HepG2 (cell line): ENCODE data around the gene C16orf86. TPM values are rescaled to one million over a fixed set of nuclear protein-coding genes. Genes with fewer than 3 reads are reported as not detected.

Experiments used
- AFF4 ChIP-seq: sonication (generic); formaldehyde crosslinking; IDR thresholded peaks from 2 replicates; pipeline ENCODE4 v1.4.0; 2020; ENCODE audit warnings: missing genetic modification reagents
- CHD2 ChIP-seq: IDR thresholded peaks from 2 replicates; pipeline ENCODE4 v1.6.1; 2011; ENCODE audit warnings: low read depth, low read length, improper control_type of control experiment
- E2F5 ChIP-seq: sonication (generic); formaldehyde crosslinking; conservative IDR thresholded peaks from 2 replicates; pipeline ENCODE4 v1.4.0; 2020; ENCODE audit warnings: missing genetic modification reagents
- HHEX ChIP-seq: IDR thresholded peaks from 2 replicates; pipeline ENCODE4 v1.6.1; 2016; ENCODE audit warnings: control low read depth
- KDM3A ChIP-seq: IDR thresholded peaks from 2 replicates; pipeline ENCODE4 v1.6.1; 2018; ENCODE audit warnings: low read depth, missing compliant biosample characterization
- NFATC3 ChIP-seq: sonication (generic); formaldehyde crosslinking; IDR thresholded peaks from 2 replicates; pipeline ENCODE4 v1.5.1; 2020; ENCODE audit warnings: mild to moderate bottlenecking, missing genetic modification reagents
- RFX3 ChIP-seq: IDR thresholded peaks from 2 replicates; pipeline ENCODE4 v1.6.1; 2016; ENCODE audit warnings: missing biosample characterization, missing genetic modification reagents
- TRIM22 ChIP-seq: fragments of 450-650 bp; IDR thresholded peaks from 2 replicates; pipeline ENCODE4 v1.6.1; 2017
- ZNF251 ChIP-seq: sonication (generic); formaldehyde crosslinking; IDR thresholded peaks from 2 replicates; pipeline ENCODE4 v1.9.0; 2021; ENCODE audit warnings: mild to moderate bottlenecking, missing genetic modification reagents
- ZNF337 ChIP-seq: sonication (generic); formaldehyde crosslinking; IDR thresholded peaks from 2 replicates; pipeline ENCODE4 v1.5.1; 2020; ENCODE audit warnings: missing genetic modification reagents, low read depth, mild to moderate bottlenecking, borderline replicate concordance
- ZNF609 ChIP-seq: sonication (generic); formaldehyde crosslinking; IDR thresholded peaks from 2 replicates; pipeline ENCODE4 v1.4.0; 2020; ENCODE audit warnings: mild to moderate bottlenecking, missing genetic modification reagents, borderline replicate concordance
- polyA plus RNA-seq, 8 experiments: library from polyadenylated mRNA; depleted of rRNA in 3 of 8; stranded (reverse) in 7 of 8; unstranded in 1 of 8; fragments of >200 nt; fragmentation: Illumina TruSeq in 4 of 8; extraction: Trizol in 4 of 8; gene quantifications; 2 replicates each; pipeline versions ENCODE4 v1.2.1 to v1.2.3, GENCODE V29; 2011 to 2016; ENCODE audit warnings: low read depth in 4 of 8, missing spikeins in 1 of 8, mixed read lengths in 1 of 8; ENCODE audit not compliant: insufficient read depth in 1 of 8
- total RNA-seq, 5 experiments: library from RNA; depleted of rRNA; stranded (reverse); fragments of >200 nt; fragmentation: Illumina TruSeq; extraction: Trizol; gene quantifications; 2 replicates each; pipeline ENCODE4 v1.2.3, GENCODE V29; 2016; ENCODE audit warnings: low read depth in 1 of 5
- TF ChIP-seq, protein P1 (sequence below): sonication (generic); formaldehyde crosslinking; IDR thresholded peaks from 2 replicates; pipeline ENCODE4 v1.4.0; 2020; ENCODE audit warnings: missing genetic modification reagents
- TF ChIP-seq, protein P2 (sequence below): sonication (generic); formaldehyde crosslinking; IDR thresholded peaks from 2 replicates; pipeline ENCODE4 v1.4.0; 2020; ENCODE audit warnings: missing genetic modification reagents

Gene C16orf86
- total and polyA plus RNA-seq, 2 of the 13 experiments (the other 11 are each of a cell fraction or from before 2014, with no cell fraction given) = 1.5 to 3.1 TPM

DNA sequence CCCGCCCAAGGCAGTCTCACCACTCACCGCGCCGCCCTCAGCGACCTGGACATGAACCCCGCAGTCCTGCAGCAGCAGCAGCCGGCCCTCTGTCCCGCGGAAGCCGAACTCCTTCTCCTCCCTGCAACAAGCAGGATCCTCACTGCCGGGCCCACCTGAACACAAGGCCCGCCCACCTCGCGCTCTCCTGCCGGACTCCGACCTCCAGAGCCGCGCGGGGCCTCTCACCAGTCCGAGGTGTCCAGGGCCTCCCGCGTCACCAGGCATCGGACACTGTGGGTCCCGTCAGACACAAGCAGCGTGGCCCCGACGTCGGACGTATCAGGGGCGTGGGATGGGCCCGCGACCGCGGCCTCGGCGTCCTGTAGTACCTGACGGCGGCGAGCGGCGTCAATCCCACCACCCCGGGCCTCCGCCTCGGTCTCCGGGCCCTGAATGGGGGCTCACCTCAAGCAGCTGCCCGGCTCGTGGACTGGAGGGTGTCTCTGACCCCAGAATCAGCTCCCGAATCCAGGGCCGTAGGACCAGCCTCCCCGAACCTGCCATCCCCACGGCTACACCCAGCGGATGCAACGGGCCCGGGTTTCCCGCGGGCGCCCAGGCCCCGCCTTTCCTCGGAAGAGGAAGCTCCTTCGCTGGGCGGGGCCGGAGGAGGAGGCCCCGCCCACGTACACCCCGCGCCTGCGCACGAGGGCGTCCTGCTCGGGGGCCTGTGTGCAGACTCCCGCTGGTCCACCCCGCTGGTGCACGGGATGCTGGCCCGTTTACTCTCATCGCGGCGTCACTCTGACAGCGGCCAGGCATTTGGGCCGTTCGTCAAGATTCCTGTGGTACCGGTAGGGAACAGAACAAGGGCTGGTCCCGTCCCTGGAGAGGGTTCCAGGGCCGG, 6.7 kb upstream of the C16orf86 start, which contains the start of gene ACD (continued):
- TF ChIP-seq AFF4 (CRISPR knock-in tag) = no peak
- TF ChIP-seq ZNF251 (CRISPR knock-in tag) = no peak
- TF ChIP-seq TRIM22 = no peak
- peak; percentile 31; the same call in 1 of the 2 replicates for TF ChIP-seq CHD2
- peak; percentile 66 for TF ChIP-seq ZNF609
- no peak for TF ChIP-seq HHEX
- TF ChIP-seq KDM3A (CRISPR knock-in tag) = peak; percentile 94; the same call in 1 of the 2 replicates
- peak; percentile 87; the same call in 1 of the 2 replicates for TF ChIP-seq ZNF337 (CRISPR knock-in tag)
- TF ChIP-seq RFX3 (CRISPR knock-in tag) = no peak
- peak; percentile 81 for TF ChIP-seq E2F5 (CRISPR knock-in tag)
- TF ChIP-seq, protein P1, sequence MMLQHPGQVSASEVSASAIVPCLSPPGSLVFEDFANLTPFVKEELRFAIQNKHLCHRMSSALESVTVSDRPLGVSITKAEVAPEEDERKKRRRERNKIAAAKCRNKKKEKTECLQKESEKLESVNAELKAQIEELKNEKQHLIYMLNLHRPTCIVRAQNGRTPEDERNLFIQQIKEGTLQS (CRISPR knock-in tag) = no peak
- TF ChIP-seq NFATC3 (CRISPR knock-in tag) = peak; percentile 87; the same call in 1 of the 2 replicates
- TF ChIP-seq, protein P2, sequence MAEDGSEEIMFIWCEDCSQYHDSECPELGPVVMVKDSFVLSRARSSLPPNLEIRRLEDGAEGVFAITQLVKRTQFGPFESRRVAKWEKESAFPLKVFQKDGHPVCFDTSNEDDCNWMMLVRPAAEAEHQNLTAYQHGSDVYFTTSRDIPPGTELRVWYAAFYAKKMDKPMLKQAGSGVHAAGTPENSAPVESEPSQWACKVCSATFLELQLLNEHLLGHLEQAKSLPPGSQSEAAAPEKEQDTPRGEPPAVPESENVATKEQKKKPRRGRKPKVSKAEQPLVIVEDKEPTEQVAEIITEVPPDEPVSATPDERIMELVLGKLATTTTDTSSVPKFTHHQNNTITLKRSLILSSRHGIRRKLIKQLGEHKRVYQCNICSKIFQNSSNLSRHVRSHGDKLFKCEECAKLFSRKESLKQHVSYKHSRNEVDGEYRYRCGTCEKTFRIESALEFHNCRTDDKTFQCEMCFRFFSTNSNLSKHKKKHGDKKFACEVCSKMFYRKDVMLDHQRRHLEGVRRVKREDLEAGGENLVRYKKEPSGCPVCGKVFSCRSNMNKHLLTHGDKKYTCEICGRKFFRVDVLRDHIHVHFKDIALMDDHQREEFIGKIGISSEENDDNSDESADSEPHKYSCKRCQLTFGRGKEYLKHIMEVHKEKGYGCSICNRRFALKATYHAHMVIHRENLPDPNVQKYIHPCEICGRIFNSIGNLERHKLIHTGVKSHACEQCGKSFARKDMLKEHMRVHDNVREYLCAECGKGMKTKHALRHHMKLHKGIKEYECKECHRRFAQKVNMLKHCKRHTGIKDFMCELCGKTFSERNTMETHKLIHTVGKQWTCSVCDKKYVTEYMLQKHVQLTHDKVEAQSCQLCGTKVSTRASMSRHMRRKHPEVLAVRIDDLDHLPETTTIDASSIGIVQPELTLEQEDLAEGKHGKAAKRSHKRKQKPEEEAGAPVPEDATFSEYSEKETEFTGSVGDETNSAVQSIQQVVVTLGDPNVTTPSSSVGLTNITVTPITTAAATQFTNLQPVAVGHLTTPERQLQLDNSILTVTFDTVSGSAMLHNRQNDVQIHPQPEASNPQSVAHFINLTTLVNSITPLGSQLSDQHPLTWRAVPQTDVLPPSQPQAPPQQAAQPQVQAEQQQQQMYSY (CRISPR knock-in tag) = no peak
